ENCODE measurements around the gene LMX1A.
A peak's percentile ranks its signal among the peaks of the same experiment; 100 is the strongest.

Gene LMX1A

DNA sequence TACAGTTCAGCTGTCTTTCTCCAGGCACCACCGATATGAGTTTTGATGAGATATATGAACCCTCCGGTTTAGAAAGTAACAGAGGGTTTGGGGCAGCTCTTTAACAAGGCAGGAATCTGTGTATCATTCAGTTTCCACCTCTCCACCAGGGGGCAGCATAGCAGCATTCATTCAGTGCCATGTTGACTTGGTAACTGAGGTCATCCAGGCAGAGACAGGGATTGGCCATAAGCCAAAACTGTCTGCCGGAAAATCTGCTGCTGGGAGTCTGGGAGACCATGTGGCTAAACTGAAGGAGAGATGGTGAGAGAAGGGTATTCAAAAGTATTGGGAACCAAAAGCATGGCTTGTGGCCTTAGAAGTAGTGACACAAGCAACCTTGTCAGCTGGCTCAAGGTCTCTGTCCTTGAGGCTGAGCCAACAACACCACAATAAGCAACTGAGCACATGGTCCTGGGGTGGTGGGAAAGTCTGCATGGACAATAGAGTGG lies 98.5 kb downstream of the LMX1A start:
- peak; percentile 22 to 73 for DNase-seq

DNA sequence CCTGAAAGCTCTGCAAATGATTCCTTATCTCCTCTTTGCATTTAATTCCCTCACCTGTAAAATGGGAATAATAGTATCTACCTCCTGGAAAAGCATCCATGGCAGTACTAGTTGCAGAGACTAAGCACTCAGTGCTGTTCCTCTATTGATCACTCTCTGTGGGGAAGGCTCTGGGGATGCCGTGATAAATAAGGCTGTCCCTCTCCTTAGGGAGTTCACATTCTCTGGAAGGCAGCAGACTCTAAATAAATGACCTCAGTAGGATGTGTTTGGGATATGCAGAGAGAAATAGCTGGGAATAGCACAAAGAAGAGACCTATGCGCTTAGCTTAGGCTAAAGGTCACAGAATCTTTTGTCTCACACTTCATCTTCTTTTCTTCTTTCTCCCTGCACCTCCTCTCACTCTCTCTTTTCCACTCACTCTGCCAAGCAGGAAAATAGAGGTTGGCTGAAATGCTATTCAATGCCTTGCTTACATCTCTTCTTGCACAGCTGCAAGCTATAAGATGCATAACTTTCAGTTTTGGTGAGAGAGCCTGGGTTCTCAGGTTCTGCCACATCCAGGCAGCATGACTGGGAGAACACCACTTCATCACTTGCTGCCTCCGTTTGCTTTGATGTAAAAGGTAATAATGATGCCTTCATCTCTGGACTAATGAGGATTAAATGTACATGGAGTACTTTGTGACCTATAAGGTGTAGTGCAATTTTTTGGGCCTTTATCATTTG lies 101.5 kb downstream of the LMX1A start:
- no peak for DNase-seq

DNA sequence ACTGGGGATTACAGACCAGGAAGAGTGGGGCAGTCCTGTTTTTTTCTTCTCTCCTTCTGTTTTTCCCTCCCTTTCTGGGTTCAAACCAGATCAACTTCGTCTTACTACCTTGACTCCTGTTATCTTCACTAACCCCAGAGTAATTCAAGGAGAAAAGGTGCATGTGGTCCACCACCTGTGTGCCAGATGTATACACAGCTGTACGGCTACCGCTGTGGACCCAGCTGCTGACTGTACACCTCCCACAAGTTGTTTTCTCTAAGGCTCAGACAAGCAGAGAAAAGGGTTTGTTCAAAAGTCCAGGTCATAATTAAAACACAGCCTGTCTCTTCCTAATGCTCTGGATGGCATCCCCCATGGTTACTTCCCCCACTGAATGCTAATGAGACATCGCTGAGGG lies 102.1 kb downstream of the LMX1A start:
- DNase-seq: no peak

- DNase-seq: no peak
These were observed 102.7 kb downstream of the LMX1A start for GRCh38 chr1:165253818-165254254.

- DNase-seq: no peak
These were observed 107.4 kb downstream of the LMX1A start for GRCh38 chr1:165248969-165249571.

- no peak for DNase-seq
These were observed 114.6 kb downstream of the LMX1A start for GRCh38 chr1:165241952-165242351.

DNA sequence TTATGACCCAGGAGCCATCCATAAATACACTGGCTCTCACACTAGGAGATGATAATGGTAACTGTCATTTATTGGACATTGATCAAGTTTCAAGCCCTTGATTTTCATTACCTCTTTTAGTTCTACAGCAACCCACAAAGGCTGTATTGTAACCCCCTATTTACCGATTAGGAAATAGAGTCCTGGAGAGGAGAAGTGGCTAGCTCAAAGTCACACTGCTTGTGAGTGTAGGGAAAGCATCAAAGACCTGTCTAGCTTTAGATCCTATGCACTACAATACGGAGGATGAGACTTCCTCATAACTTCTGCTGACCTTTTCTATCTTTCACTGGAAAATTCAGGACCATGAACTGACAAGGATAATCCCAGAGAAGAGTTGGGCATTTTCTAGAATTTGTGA lies 115.2 kb downstream of the LMX1A start:
- no peak for DNase-seq

GRCh38 chr1:165240492-165240891 lies 116.0 kb downstream of the LMX1A start:
- no peak for DNase-seq

DNA sequence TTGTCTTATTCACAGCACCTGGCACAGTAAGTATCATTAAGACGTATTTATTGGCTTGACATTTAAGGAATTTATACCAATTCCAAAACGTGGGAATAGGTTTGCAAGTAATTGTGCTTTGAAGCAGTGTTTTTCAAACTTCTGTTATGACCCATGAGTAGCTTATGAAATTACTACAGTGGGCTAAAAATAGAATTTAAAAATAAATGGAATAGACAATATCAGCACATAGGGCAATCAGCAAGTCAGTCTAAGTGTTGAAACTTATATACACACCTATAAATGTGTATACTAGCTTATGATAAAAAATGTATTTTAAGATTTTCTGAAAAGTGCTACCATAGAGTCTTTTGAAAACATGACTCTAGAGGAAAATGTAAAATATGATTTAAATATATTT lies 116.6 kb downstream of the LMX1A start:
- no peak for DNase-seq

GRCh38 chr1:165235777-165236291 lies 120.7 kb downstream of the LMX1A start:
- DNase-seq: no peak

DNA sequence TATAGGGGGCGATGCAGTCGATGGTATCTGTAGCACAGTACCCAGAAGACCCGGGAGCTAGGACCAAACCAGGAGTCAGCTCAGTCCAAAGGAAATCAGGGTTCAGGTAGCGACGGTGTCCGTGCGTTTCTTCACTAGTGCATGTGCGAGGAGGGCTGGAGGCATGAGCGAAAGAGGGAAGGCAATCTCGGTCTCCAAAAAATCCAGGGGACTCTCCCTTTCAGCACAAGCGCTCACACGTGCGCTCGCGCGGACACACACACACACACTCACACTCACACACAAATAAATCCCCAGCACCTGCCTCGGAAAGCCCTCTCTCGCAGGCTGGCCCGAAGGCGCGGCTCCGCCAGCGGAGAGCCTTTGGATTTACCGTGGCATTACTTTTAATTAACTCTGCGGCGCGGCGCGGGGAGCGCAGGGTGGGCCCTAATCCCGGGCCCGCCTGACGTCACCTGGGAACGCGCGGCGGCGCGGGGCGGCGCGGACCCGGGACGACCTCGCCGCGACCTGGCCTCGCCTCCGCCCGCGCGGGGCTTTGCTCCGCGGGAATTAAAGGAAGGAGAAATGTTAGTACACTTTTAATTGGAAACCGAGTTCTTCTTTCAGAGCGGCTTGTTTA lies 121.2 kb downstream of the LMX1A start:
- DNase-seq: no peak

DNA sequence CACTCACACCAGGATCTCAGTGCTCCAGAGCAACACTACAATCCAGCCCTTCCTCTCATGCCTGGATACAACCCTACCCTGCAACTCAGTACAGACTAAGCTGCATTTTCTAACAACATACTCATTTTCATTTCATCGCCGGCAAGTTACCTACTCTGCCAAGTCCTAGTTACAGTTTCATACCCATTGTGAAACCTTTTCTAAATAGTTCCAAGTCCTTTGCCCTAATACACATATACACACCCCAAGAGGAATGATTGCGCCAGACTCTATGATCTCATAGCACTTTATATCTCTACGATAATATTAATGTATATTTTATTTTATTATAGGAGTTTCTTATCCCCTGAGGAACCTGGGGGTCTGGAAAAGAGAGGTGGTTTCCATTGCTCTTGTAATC lies 122.4 kb downstream of the LMX1A start:
- no peak for DNase-seq

DNA sequence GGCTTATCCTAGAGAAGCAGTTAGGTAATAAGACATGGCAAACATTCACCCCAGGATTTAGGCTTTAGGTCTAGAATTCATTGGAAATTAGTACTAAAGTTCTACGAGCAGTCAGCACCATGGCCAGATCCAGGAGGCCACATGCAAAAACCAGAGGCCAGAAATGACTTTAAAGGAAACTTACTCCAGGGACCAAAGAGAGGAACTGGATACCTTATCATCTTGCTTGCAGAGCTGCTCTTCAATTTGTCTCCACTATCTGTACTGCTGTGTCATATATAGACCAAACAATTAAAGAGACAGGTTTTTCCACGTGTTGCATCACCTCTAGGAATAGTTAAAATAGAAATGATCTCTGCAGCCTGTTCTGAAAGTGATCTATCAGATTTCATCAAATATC lies 127.8 kb downstream of the LMX1A start:
- no peak for DNase-seq

DNA sequence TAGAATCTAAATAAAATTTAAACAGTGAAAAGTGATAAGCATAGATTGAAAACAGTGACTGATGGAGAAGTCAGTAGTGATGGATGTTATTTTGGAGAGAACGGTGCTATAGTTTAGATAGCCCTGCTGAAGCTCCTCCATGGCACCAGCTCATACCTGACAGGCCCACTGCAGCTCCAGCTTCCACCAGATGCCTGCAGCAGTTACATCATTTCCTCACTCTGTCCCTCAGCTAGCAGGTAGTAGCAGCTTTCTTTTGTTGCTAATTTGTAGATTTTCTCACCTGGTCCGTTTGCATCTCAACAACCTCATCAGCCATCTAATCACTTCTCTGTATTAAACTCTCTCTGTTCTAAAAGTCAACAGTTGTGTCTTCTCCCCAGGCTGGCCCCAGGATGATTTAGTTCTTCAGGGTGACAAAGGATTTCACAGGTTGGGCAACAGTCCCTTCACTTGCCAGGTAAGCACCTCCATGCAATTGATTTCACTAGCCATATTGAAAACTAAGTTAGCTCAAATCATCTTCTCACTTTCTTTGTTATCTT lies 128.3 kb downstream of the LMX1A start:
- DNase-seq: no peak

DNA sequence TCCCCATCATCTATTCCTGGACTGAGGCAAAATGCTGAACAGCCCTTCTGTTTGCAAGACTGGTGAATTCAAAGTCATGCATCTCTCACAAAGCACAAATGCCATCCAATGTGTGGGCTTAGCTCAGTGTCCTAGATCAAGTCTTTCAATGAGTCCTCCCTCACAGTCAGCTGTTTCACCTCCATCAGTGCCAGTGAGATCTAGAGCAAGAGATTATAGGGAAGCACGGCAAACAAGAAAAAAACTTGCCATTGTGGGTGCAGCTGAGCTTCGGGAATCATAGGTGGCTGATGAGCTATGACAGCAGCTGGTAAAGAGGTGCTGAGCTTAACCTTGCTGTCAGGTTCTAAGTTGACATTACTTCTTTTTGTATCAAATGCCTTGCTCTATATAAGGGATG lies 130.2 kb downstream of the LMX1A start:
- DNase-seq: no peak

GRCh38 chr1:165225650-165226049 lies 130.9 kb downstream of the LMX1A start:
- DNase-seq: no peak

DNA sequence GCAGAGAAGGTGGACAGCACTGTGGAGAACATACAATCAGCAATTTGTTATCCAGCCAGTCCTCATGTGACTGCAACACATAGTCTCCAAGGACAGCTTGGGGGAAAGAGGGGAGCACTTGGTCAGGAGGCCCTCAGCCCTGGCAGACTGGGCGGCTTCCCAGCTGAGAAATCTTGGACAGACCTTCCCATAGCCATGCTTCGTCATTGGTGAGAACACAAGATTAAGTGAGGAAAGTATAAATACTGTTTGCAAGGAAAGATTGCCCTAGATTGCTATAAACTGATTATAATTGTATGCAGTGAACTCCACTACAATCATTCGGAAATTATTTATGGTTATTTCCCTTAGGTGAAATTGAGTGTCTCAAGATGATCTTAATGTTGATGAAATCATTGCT lies 131.5 kb downstream of the LMX1A start:
- no peak for DNase-seq

- no peak for DNase-seq
These were observed 132.0 kb downstream of the LMX1A start for GRCh38 chr1:165224504-165224903.

GRCh38 chr1:165222580-165222979 lies 133.9 kb downstream of the LMX1A start:
- DNase-seq: no peak

GRCh38 chr1:165218731-165219130 lies 137.8 kb downstream of the LMX1A start:
- DNase-seq: no peak

- DNase-seq: no peak
These were observed 138.6 kb downstream of the LMX1A start for GRCh38 chr1:165217958-165218357.

GRCh38 chr1:165216254-165216653 lies 140.3 kb downstream of the LMX1A start:
- no peak for DNase-seq

DNA sequence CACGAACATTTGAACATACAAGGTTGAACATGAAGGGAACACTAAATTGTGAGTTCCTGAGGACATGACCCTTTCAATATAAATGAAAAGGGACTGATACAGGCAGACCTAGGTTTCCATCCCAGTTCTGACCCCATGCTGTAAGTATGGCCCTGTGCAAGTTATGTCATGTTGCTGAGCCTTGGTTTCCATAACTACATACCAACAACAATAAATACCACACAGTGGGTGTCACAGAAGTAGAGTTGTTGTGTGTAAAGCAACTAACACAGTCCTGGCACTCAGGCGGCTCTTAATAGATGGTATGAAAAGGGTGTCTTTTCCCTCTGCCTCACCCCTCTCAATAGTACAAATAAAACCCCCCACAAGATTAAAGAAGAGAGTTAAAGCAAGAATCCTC lies 140.8 kb downstream of the LMX1A start:
- DNase-seq: no peak

GRCh38 chr1:165212229-165212628 lies 144.3 kb downstream of the LMX1A start:
- no peak for DNase-seq

All from inflammatory macrophage treated with lipopolysaccharide for 1 hour (primary cell).